Posterior vena cava (tissue), 2 donors: ENCODE data around the gene CLDND1. TPM values are rescaled to one million over a fixed set of nuclear protein-coding genes. Genes with fewer than 3 reads are reported as not detected.

ENCODE experiments used
- DNase-seq: peaks from one replicate; pipeline ENCODE4 v3.0.0-alpha.2; 2020; ENCODE audit warnings: low spot score
- intact Hi-C, 2 donors: fragments of 100-400 bp; cut with DNase I; formaldehyde crosslinking; loops; one replicate each; pipeline versions ENCODE4 v1.14.1 to v1.14.2; 2022 to 2023
- total RNA-seq, 2 donors: library from RNA; stranded (reverse); fragmentation: NEBNext Ultra II Directional; extraction: Animal tissue kit (Norgen Biotek cat#: 25700); gene quantifications; one replicate each; pipeline ENCODE4 v1.2.1, GENCODE V29; 2021
- donor health status: DM: yes; HTN: yes; CAD: no.
- donor health status: DM: yes; HTN: yes; CAD: no.

CLDND1 gene
- total RNA-seq, 2 donors from 2014 or later, result 105 to 114 TPM

DNA sequence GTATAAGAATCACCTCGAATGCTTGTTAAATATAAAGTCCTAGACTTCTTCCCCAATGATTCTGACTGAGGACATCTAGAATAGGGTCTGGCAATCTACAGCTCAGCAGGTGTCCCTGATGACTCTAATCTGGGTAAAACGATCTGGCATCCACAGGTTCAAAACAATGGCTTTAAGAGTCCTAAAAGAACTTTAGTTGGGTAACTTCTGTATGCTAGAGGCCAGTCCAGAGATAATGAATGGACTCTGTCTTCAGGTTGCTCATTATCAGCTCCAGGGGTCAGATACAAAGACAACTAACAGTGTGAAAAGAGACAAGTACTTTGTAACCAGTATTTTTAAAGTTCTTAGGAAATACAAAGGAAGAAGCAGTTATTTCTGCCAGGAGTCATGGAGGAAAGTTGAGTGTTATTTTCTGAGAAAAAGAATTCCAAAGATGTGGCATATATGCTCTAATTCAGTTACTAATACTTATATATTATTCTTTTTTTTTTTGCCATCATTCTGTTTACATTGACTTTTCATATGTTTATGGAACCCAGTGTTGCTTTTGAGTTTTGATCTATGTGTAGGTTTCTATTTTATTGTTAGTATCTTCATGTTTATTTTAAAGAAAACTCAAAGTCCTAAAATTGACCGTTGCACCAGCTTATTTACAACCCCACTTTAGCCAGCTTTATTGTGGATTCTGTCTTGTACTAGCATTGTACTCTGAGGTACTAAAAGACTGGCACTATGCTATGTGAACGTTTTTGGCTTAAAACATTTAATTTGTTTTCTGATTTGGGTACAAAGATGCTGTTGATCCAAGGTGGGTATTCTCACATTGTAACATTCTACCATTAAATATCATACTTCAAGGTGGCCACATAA, 6.0 kb upstream of the CLDND1 start:
- intact Hi-C loops, result no loop called here

GRCh38 chr3:98525494-98525893, 2.8 kb upstream of the CLDND1 start:
- intact Hi-C loops, result no loop called here

More for the DNA sequence above, 6.0 kb upstream of the CLDND1 start:
- DNase-seq, result no peak

DNA sequence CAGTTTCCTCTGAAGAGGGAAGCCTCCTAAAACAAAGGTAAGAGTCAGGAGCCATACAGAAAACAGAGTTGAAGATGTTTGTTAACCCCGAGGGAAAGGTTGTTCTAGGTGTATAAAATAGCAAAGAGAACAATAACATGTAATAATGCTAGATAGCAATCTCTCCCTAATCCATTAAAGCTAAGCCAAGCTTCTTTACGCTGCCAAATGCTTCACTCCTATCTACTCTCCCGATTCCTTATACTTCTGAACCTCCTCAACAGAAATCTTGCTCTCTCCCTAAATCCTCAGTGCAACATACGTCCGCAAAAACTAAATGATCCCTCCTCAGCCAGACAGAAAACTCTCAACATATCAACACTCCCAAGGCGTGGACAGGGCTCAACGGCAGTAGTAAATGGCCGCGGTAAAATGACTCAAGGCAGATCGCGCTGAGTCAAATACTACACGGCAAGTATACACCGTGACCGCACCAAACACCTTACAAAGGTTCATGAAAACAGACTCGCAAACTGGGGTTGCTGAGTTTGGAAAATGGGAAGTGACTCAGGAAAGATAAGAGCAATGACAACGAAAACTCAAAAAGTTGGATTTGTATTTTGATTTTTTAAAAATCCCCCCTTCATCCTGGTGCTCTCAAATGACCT, 682 bp downstream of the CLDND1 start:
- intact Hi-C loops, result no loop called here
- no peak for DNase-seq

More at GRCh38 chr3:98525494-98525893, 2.8 kb upstream of the CLDND1 start:
- DNase-seq, result no peak

GRCh38 chr3:98519351-98519750, 3.4 kb downstream of the CLDND1 start:
- intact Hi-C loops, result no loop called here
- DNase-seq, result no peak

- DNase-seq, result no peak
- intact Hi-C loops, result no loop called here
These were observed 3.9 kb downstream of the CLDND1 start for GRCh38 chr3:98518816-98519215.

DNA sequence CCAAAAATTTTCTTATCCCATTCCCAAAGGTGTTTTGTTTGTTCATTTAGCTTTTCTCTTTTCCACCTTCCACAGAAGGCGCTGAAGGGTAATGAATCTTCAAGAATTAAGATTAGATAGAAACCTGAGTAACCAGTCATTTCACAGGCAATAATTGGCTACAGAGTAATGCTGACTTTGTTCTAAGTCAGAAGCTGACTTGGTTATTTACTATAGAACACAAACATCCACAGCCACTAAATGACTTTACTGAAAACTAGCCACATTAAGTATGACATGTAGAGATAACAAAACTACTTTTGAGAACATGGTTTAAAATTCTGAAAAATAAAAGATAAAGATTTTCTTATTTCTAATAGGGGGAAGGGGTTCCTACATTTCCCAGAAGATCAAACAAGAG, 7.8 kb downstream of the CLDND1 start:
- intact Hi-C loops, result no loop called here
- DNase-seq, result no peak

DNA sequence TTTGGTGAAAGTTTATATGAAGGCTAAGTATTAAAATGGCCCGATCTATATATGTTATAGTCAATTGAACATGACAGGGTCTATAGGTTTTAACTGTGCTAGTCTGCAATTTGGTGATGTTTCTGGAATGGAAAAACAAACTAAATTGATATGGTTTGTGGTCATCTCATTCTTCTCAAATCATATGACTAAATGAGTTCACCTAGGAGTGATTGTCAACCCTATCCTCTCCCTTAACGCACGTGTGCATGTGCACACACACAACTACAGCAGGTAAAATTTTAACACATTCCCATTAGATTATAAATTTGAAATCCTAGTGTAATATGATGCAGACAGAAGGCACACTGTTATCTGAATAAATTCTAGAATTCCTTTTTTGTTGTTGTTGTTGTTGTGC, 9.0 kb downstream of the CLDND1 start:
- no peak for DNase-seq
- intact Hi-C loops, result no loop called here

GRCh38 chr3:98513091-98513511, 9.6 kb downstream of the CLDND1 start:
- intact Hi-C loops, result no loop called here

GRCh38 chr3:98512576-98512975, 10.1 kb downstream of the CLDND1 start:
- no peak for DNase-seq
- intact Hi-C loops, result no loop called here

More at GRCh38 chr3:98513091-98513511, 9.6 kb downstream of the CLDND1 start:
- DNase-seq, result peak; percentile 71

- intact Hi-C loops, result no loop called here
- no peak for DNase-seq
These were observed 14.1 kb downstream of the CLDND1 start for GRCh38 chr3:98508582-98508981.

GRCh38 chr3:98504539-98504938, 18.2 kb downstream of the CLDND1 start:
- DNase-seq, result no peak
- intact Hi-C loops, result no loop called here

DNA sequence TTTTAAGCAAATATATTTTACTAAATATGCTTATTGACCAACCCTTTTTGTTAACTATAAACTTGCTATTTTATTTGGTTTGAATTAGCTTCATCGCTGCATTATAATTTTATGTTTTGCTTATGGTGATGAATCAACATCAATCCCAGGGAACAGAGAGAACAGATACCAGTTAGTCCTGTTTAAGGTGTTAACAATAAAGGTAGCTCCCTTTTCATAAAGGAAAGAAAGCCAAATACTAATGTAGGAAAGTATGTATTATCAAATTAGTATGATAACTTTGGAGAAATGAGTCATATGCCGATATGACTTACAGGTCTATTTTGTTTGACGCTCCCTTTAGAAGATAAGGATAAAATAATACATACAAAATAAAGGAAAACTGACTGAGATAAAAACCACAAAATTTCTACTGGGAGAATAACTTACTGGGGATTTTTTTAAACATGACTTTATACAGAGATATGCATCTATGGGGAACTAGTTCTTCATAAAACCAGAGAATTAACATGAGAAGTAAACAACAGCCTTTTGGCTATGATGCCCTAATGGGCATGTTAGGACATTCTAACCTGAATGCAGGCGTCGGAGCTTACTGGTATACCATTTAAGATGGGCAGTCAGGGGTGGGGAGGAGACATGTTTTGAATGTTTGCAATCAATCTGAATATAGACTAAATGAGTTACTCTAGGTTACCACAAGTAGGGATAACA, 20.7 kb downstream of the CLDND1 start:
- DNase-seq, result no peak
- intact Hi-C loops, result no loop called here

GRCh38 chr3:98501270-98501669, 21.4 kb downstream of the CLDND1 start:
- no peak for DNase-seq
- intact Hi-C loops, result no loop called here

GRCh38 chr3:98500019-98500418, 22.7 kb downstream of the CLDND1 start:
- no peak for DNase-seq

GRCh38 chr3:98497381-98497780, 25.3 kb downstream of the CLDND1 start, which contains the start of gene OR5K2:
Gene OR5K2 (plus strand): TSS chr3:98497681. CDS start chr3:98497681, 0 bp downstream.
- DNase-seq, result no peak
- intact Hi-C loops, result no loop called here

More at GRCh38 chr3:98500019-98500418, 22.7 kb downstream of the CLDND1 start:
- intact Hi-C loops, result no loop called here

- no peak for DNase-seq
- intact Hi-C loops, result no loop called here
These were observed 39.1 kb downstream of the CLDND1 start for GRCh38 chr3:98483626-98484025.

- peak; percentile 44 for DNase-seq
- intact Hi-C loops, result no loop called here
These were observed 39.8 kb downstream of the CLDND1 start for GRCh38 chr3:98482717-98483482.
